HL-60 (cell line): ENCODE measurements around the gene WDR7.

Experiments used
- GABPA ChIP-seq: IDR thresholded peaks from 2 replicates; pipeline ENCODE4 v1.6.1; 2012; ENCODE audit warnings: low read depth
- TF ChIP-seq, protein P1 (sequence below): IDR thresholded peaks from one replicate; pipeline ENCODE4 v1.5.1; 2011; ENCODE audit warnings: low read length, control low read depth, inconsistent platforms; ENCODE audit not compliant: insufficient read depth
- TF ChIP-seq, protein P2 (sequence below): IDR thresholded peaks from 2 replicates; pipeline ENCODE4 v1.6.1; 2012; ENCODE audit warnings: low read depth; ENCODE audit not compliant: insufficient replicate concordance

DNA sequence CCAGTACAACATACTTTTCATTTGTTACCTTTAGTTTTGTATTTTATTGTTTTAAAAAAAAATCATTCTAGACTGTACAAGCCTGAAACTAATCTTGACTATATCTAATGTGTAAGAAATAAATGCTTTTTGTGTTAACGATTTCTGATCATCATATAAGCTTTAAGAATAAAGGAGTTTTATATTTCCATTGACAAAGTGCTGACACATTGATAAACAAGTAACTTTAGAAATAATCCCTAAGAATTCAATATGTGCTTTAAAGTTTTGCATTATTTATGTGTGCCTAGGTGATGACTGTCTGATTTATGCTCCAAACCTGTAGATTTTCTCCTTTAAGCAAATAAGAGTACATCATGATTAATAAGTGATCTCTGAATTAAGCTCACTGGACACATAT, 248.5 kb downstream of the WDR7 start:
- TF ChIP-seq, protein P1, sequence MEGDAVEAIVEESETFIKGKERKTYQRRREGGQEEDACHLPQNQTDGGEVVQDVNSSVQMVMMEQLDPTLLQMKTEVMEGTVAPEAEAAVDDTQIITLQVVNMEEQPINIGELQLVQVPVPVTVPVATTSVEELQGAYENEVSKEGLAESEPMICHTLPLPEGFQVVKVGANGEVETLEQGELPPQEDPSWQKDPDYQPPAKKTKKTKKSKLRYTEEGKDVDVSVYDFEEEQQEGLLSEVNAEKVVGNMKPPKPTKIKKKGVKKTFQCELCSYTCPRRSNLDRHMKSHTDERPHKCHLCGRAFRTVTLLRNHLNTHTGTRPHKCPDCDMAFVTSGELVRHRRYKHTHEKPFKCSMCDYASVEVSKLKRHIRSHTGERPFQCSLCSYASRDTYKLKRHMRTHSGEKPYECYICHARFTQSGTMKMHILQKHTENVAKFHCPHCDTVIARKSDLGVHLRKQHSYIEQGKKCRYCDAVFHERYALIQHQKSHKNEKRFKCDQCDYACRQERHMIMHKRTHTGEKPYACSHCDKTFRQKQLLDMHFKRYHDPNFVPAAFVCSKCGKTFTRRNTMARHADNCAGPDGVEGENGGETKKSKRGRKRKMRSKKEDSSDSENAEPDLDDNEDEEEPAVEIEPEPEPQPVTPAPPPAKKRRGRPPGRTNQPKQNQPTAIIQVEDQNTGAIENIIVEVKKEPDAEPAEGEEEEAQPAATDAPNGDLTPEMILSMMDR: no peak
- TF ChIP-seq, protein P2, sequence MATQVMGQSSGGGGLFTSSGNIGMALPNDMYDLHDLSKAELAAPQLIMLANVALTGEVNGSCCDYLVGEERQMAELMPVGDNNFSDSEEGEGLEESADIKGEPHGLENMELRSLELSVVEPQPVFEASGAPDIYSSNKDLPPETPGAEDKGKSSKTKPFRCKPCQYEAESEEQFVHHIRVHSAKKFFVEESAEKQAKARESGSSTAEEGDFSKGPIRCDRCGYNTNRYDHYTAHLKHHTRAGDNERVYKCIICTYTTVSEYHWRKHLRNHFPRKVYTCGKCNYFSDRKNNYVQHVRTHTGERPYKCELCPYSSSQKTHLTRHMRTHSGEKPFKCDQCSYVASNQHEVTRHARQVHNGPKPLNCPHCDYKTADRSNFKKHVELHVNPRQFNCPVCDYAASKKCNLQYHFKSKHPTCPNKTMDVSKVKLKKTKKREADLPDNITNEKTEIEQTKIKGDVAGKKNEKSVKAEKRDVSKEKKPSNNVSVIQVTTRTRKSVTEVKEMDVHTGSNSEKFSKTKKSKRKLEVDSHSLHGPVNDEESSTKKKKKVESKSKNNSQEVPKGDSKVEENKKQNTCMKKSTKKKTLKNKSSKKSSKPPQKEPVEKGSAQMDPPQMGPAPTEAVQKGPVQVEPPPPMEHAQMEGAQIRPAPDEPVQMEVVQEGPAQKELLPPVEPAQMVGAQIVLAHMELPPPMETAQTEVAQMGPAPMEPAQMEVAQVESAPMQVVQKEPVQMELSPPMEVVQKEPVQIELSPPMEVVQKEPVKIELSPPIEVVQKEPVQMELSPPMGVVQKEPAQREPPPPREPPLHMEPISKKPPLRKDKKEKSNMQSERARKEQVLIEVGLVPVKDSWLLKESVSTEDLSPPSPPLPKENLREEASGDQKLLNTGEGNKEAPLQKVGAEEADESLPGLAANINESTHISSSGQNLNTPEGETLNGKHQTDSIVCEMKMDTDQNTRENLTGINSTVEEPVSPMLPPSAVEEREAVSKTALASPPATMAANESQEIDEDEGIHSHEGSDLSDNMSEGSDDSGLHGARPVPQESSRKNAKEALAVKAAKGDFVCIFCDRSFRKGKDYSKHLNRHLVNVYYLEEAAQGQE: no peak
- no peak for TF ChIP-seq GABPA
